B cell (primary cell): ENCODE measurements around the gene USO1. TPM values are rescaled to one million over a fixed set of nuclear protein-coding genes. Genes with fewer than 3 reads are reported as not detected.
A peak's percentile ranks its signal among the peaks of the same experiment; 100 is the strongest.

Experiments
- ATAC-seq: fragments of 200-7000 bp; cut with Tn5 transposase; one replicate; pipeline ENCODE4 v1.10.0; 2021; ENCODE audit warnings: low read depth, mild to moderate bottlenecking, moderate number of reproducible peaks, moderate library complexity
- CTCF ChIA-PET: fragments of 350-600 bp; sonication (Branson Sonifier 250); formaldehyde crosslinking; loops from one replicate; lab custom pipeline; 2021; ENCODE audit warnings: antibody characterized with exemption, inconsistent platforms; lab: Charles Lee
- POLR2A ChIA-PET: fragments of 350-600 bp; sonication (Branson Sonifier 250); formaldehyde crosslinking; loops from one replicate; lab custom pipeline; 2021; ENCODE audit warnings: antibody characterized with exemption; lab: Charles Lee
- DNase-seq: peaks from one replicate; pipeline ENCODE4 v3.0.0; 2013
- H2AFZ ChIP-seq: 2 replicates; pipeline ENCODE4 v1.6.1; 2012; ENCODE audit warnings: mild to moderate bottlenecking, low read depth, low read length; ENCODE audit not compliant: insufficient read depth, poor library complexity, severe bottlenecking
- H3K27ac ChIP-seq, 2 donors: 1 replicate in 1 of 2; 2 replicates in 1 of 2; pipeline ENCODE4 v1.5.1; 2012 to 2013; ENCODE audit warnings: low read length in 2 of 2, mild to moderate bottlenecking in 2 of 2, moderate library complexity in 1 of 2
- H3K27me3 ChIP-seq, 4 experiments: fragments of 200-600 bp in 1 of 4; sonication (generic) in 1 of 4; replicated peaks in 1 of 4; 1 replicate in 2 of 4; 2 replicates in 2 of 4; pipeline versions ENCODE4 v1.6.1 to v1.7.0; 2013 to 2016; ENCODE audit warnings: low read length in 3 of 4, mild to moderate bottlenecking in 2 of 4, mixed read lengths in 1 of 4, moderate library complexity in 1 of 4; ENCODE audit not compliant: insufficient read depth in 4 of 4, control insufficient read depth in 3 of 4; ENCODE audit errors: control extremely low read depth in 1 of 4
- H3K36me3 ChIP-seq, 2 experiments: replicated peaks in 1 of 2; 1 replicate in 1 of 2; 2 replicates in 1 of 2; pipeline versions ENCODE4 v1.6.1 to v1.7.1; 2013; ENCODE audit warnings: low read length in 1 of 2; ENCODE audit not compliant: insufficient read depth in 2 of 2, control insufficient read depth in 1 of 2; ENCODE audit errors: control extremely low read depth in 1 of 2, extremely low read depth in 1 of 2
- H3K4me1 ChIP-seq, 2 donors: fragments of 200-600 bp in 1 of 2; sonication (generic) in 1 of 2; 1 replicate in 1 of 2; 2 replicates in 1 of 2; pipeline versions ENCODE4 v1.5.1 to v1.6.1; 2013 to 2017; ENCODE audit warnings: low read length in 2 of 2; ENCODE audit not compliant: control insufficient read depth in 2 of 2, insufficient read depth in 2 of 2
- H3K4me2 ChIP-seq: replicated peaks from 2 replicates; pipeline ENCODE3; 2012; ENCODE audit warnings: mild to moderate bottlenecking, low read depth, low read length; ENCODE audit not compliant: poor library complexity, severe bottlenecking
- H3K4me3 ChIP-seq, 5 experiments: fragments of 200-600 bp in 1 of 5; sonication (generic) in 1 of 5; 1 replicate in 3 of 5; 2 replicates in 2 of 5; pipeline versions ENCODE4 v1.5.1 to v1.7.0; 2011 to 2016; ENCODE audit warnings: low read length in 4 of 5, mild to moderate bottlenecking in 4 of 5, low read depth in 2 of 5, control low read depth in 1 of 5, moderate library complexity in 1 of 5; ENCODE audit not compliant: insufficient read depth in 1 of 5; ENCODE audit errors: control extremely low read depth in 1 of 5, extremely low read depth in 1 of 5
- H3K79me2 ChIP-seq: fragments of 200-600 bp; sonication (generic); one replicate; pipeline ENCODE4 v1.6.0; 2016; ENCODE audit warnings: low read length; ENCODE audit not compliant: control insufficient read depth, insufficient read depth
- H3K9ac ChIP-seq: fragments of 200-600 bp; sonication (generic); 2 replicates; pipeline ENCODE4 v1.6.1; 2017; ENCODE audit warnings: mild to moderate bottlenecking, low read length, moderate library complexity
- H3K9me3 ChIP-seq, 3 donors: one replicate each; pipeline versions ENCODE4 v1.6.1 to v1.7.1; 2013; ENCODE audit warnings: low read length in 2 of 3; ENCODE audit not compliant: control insufficient read depth in 2 of 3, insufficient read depth in 1 of 3; ENCODE audit errors: control extremely low read depth in 1 of 3
- H4K20me1 ChIP-seq: 2 replicates; pipeline ENCODE4 v1.6.0; 2012; ENCODE audit warnings: mild to moderate bottlenecking, low read length; ENCODE audit not compliant: insufficient read depth, control insufficient read depth, poor library complexity, severe bottlenecking
- H3K27ac Mint-ChIP-seq: one replicate; pipeline ENCODE4 v1.8.0; 2021; ENCODE audit warnings: mixed read lengths
- H3K27me3 Mint-ChIP-seq: one replicate; pipeline ENCODE4 v1.8.0; 2021; ENCODE audit warnings: mixed read lengths
- H3K4me1 Mint-ChIP-seq: one replicate; pipeline ENCODE4 v1.8.0; 2021; ENCODE audit warnings: mixed read lengths
- H3K4me3 Mint-ChIP-seq: one replicate; pipeline ENCODE4 v1.8.0; 2021; ENCODE audit warnings: mixed read lengths
- H3K9me3 Mint-ChIP-seq: one replicate; pipeline ENCODE4 v1.8.0; 2022; ENCODE audit warnings: mixed read lengths; ENCODE audit not compliant: insufficient read depth
- EZH2 ChIP-seq: IDR thresholded peaks from 2 replicates; pipeline ENCODE4 v1.6.1; 2012; ENCODE audit warnings: borderline replicate concordance, low read depth, mild to moderate bottlenecking, moderate library complexity, low read length; ENCODE audit not compliant: insufficient read depth, poor library complexity, severe bottlenecking
- WGBS: methylation state at CpG from one replicate; pipeline ENCODE4 v1.1.5; 2013; ENCODE audit warnings: missing lambda C conversion rate; ENCODE audit not compliant: insufficient coverage; 5-methylcytosine and 5-hydroxymethylcytosine counted together
- intact Hi-C: fragments of 100-400 bp; cut with micrococcal nuclease; formaldehyde crosslinking; loops from one replicate; pipeline ENCODE4 v1.10.0; 2022
- polyA plus RNA-seq: library from polyadenylated mRNA; depleted of rRNA; stranded (reverse); fragments of >200 nt; gene quantifications from 2 replicates; pipeline ENCODE4 v1.2.3, GENCODE V29; 2012
- total RNA-seq, 2 donors: library from RNA; stranded (reverse); fragments of 120-200 nt in 1 of 2; gene quantifications; 1 replicate in 1 of 2; 2 replicates in 1 of 2; pipeline versions ENCODE4 v1.2.3 to v1.2.4, GENCODE V29; 2013 to 2022
- TF ChIP-seq, protein P1 (sequence below): fragments of 200-600 bp; IDR thresholded peaks from one replicate; pipeline ENCODE4 v1.8.0; 2022; ENCODE audit warnings: antibody characterized with exemption, mild to moderate bottlenecking

USO1 gene
- total and polyA plus RNA-seq, 2 donors (not counting 1 experiment from before 2014, with no cell fraction given), result 12.3 to 45.0 TPM

DNA sequence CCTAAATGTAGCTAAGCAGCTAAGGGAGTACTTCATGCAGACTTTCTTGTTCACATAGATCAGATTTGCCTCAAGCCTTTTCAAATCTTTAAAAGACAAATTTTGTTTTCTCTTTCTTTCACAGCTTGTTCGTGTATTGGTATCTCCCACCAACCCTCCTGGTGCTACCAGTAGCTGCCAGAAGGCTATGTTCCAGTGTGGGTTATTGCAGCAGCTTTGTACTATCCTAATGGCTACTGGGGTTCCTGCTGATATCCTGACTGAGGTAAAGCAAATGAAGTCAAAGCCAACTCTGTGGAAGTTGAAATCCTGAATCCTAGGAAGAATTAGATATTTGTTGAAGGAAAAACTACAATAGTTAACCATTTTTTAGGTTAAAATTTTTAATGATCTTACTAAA is 62.6 kb downstream of the USO1 start:
- Mint-ChIP-seq H3K9me3 (no peaks in the 10 kb centered on the region), H3K4me1 (peaks cover 11% of the 10 kb centered on the region), H3K27ac (no peak overlapping the region), H3K4me3 (no peak overlapping the region), H3K27me3 (no peaks in the 10 kb centered on the region)
- no CpG with 5 or more reads among the region's 1 CpG for WGBS
- DNase-seq, result no peak
- Histone ChIP-seq H3K4me2 (no peak overlapping the region), H3K4me3 (no peak overlapping the region), H3K27ac (no peak overlapping the region), H3K27me3 (no peaks in the 10 kb centered on the region), H3K9me3 (no peaks in the 10 kb centered on the region), H3K79me2 (no peaks in the 10 kb centered on the region), H3K9ac (no peak overlapping the region), H4K20me1 (no peaks in the 10 kb centered on the region), H2AFZ (no peak overlapping the region), H3K36me3 (peaks cover 6 to 30% of the 10 kb centered on the region in 2 experiments), H3K4me1 (peaks cover 3 to 6% of the 10 kb centered on the region in 2 donors)
- intact Hi-C loops, result no loop called here
- ATAC-seq, result no peak
- TF ChIP-seq EZH2, result no peak
- TF ChIP-seq, protein P1, sequence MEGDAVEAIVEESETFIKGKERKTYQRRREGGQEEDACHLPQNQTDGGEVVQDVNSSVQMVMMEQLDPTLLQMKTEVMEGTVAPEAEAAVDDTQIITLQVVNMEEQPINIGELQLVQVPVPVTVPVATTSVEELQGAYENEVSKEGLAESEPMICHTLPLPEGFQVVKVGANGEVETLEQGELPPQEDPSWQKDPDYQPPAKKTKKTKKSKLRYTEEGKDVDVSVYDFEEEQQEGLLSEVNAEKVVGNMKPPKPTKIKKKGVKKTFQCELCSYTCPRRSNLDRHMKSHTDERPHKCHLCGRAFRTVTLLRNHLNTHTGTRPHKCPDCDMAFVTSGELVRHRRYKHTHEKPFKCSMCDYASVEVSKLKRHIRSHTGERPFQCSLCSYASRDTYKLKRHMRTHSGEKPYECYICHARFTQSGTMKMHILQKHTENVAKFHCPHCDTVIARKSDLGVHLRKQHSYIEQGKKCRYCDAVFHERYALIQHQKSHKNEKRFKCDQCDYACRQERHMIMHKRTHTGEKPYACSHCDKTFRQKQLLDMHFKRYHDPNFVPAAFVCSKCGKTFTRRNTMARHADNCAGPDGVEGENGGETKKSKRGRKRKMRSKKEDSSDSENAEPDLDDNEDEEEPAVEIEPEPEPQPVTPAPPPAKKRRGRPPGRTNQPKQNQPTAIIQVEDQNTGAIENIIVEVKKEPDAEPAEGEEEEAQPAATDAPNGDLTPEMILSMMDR, result no peak
- ChIA-PET POLR2A (no interaction called here), CTCF (no interaction called here)

DNA sequence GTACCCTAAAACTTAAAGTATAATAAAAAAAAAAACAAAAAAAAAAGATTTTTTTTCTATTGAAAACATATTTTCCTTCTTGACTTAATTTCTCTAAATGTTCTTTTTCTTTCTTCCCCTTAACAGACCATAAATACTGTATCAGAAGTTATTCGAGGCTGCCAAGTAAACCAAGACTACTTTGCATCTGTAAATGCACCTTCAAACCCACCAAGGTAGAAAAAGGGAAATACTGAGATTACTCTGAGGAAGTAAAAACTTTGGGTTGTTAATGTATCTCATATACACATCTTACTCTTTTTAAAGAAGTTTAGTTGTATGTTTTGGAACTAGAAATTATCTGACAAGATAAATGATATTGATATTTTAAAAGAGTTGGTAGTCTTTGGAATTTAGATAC is 65.6 kb downstream of the USO1 start:
- H3K36me3 ChIP-seq, result peaks cover 3 to 22% of the 10 kb centered on the region in 2 experiments

More for the DNA sequence above, 65.6 kb downstream of the USO1 start:
- CTCF ChIA-PET, result no interaction called here
- no peaks in the 10 kb centered on the region for H4K20me1 ChIP-seq
- H3K9me3 ChIP-seq, result no peaks in the 10 kb centered on the region
- peak; percentile 19 for DNase-seq
- H3K27ac ChIP-seq, result no peak overlapping the region
- H2AFZ ChIP-seq, result no peak overlapping the region
- Mint-ChIP-seq H3K9me3 (no peaks in the 10 kb centered on the region), H3K27me3 (no peaks in the 10 kb centered on the region), H3K4me3 (no peak overlapping the region), H3K27ac (no peak overlapping the region), H3K4me1 (peaks cover 11% of the 10 kb centered on the region)
- TF ChIP-seq, protein P1, result no peak
- no peak for TF ChIP-seq EZH2
- POLR2A ChIA-PET, result no interaction called here
- H3K4me3 ChIP-seq, result no peak overlapping the region
- WGBS, result no CpG with 5 or more reads among the region's 1 CpG
- H3K4me2 ChIP-seq, result no peak overlapping the region
- H3K4me1 ChIP-seq, result peaks cover 3 to 6% of the 10 kb centered on the region in 2 donors
- H3K27me3 ChIP-seq, result no peaks in the 10 kb centered on the region
- intact Hi-C loops, result no loop called here
- no peak for ATAC-seq
- H3K9ac ChIP-seq, result peak overlapping the region; percentile 12
- no peaks in the 10 kb centered on the region for H3K79me2 ChIP-seq
